GM19023 (cell line): Measurements from ENCODE around the gene PTPRA.

Experiments
- ATAC-seq: cut with Tn5 transposase; IDR thresholded peaks from one replicate; pipeline ENCODE4 v1.9.1; 2021; ENCODE audit warnings: mild to moderate bottlenecking, moderate library complexity; ENCODE audit not compliant: unreplicated experiment

PTPRA gene

DNA sequence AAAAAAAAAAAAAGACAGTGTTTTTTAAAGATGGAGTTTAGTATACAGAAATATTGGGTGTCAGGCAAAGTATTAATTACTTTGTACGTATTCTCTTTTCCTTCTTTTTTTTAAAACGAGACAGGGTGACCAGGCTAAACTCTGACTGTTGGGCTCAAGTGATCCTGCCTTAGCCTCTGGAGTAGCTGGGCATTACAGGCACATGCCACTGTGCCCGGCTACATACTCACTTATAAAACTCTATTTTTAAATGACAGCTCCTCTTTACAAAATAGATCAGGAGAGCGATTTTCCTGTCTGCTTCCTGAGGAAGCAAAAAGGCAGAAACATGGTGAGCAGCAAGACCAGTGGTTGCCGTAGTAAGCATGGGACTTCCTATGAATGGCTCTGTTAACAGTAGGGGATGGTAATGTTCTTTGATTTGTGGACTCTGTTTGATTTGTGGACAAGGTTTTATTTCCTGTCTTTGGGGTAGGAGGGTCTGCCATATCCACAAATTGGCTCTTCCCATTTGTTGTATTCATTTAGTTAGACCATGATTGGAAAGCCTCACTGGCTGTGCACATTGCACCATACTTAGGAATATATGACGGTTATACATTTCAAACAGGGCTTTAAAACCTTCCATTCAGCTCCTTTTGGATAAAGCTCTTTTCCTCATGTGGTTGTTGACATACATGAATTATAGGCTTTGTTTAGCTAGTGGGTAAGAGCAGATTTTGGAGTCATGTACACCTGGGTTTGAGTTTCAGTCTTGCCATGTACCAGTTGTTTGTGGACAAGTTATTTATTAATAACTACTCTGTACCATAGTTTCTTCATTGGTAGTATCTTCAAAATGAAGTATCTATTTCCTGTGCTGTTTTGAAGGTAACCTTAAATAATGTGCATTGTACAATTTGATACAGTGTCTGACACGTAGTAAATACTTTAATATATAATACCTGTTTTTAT is 45.1 kb downstream of the PTPRA start:
- no peak for ATAC-seq

DNA sequence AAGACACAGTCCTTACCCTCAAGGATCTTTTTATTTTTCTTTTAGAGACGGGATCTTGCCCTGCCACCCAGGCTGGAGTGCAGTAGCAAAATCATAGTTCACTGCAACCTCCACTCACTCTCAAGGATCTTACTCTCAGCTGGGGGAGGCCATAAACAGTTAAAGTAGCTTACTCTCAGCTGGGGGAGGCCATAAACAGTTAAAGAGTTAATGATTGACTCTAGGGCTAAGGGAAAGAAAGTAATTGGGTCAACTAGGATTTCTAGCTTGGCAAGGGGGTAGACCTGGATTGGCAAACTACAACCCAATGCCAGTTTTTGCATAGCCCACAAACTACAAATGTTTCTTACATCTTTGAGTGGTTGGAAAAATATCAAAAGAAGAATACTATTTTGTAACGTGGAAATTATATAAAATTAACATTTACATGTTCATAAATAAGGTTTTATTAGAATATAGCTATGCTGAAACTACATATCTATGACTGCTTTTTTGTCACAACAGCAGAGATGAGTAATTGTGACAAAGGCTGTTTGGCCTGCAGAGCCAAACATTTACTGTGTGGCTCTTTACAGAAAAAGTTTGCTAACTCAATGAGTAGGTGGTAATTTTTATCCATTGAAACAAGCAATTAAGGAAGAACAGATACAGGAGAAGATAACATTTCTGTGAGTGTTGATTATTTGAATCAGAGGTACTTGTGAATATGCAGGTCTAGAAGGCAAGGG is 46.4 kb downstream of the PTPRA start:
- ATAC-seq, result no peak

DNA sequence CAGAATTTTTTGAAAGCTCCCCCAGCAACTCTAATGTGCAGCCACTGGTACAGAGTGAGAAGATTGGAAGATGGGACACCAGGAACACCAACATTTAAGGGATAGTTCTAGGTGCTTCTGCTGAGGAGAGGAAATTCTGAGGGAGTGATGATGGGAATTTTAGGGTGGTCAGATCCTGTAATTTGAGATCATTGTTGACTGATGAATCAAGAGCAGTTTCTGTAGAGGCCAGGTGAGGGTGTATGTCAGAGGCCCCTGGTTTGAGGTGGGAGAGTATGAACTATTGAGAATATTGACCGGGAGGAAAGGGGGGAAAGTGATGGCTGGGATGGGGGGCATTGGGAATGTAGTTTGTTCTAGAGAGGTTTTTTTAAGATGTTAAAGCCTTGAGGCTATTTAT is 47.2 kb downstream of the PTPRA start:
- no peak for ATAC-seq

DNA sequence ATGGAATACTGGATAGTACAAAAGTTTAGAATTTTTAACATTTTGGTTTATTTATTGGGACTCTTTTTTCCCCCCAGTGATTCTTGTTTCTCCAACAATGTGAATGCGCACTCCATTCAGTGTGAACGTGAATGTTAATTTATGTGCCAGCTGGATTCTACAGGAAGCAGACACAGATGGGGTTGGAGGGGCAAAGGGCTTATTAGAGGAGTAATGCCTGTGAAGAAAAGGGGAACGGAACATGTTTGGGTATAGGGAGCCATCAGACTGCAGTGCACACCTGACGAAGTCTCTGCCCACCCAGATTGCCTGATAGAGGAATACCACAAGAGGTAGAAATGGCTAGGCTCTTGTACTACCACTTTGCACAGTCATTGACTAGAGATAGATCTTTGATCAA is 48.2 kb downstream of the PTPRA start:
- ATAC-seq, result no peak

DNA sequence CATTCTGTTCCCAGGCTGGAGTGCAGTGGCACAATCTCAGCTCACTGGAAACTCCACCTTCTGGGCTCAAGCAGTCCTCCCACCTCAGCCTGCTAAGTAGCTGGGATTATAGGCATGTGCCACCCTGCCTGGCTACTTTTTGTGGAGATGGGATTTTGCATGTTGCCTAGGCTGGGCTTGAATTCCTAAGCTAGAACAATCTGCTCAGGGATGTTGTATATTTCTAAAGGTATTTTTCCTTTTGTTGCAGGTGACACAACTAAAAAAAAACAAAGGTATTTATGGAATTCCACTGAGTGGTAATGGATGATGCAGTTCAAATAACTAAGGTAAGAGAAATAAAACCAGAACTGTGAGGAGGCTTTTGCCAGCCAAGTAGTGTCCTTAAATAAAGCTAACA is 49.7 kb downstream of the PTPRA start:
- ATAC-seq, result no peak

DNA sequence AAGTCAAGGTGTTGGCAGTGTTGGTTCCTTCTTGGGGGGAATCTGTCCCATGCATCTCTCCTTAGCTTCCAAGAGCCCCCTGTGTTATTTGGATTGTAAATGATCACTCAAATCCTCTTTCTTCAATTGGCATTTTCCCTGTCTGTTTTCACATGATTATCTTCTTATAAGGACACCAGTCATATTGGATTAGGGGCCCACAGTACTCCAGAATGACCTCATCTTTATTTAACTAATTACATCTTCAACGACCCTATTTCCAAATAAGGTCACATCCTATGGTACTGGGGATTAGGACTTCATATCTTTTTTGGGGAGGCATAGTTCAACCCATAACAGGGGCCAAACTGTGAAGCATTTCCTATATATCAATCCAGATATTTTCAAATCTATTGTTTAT is 57.3 kb downstream of the PTPRA start:
- ATAC-seq, result no peak

DNA sequence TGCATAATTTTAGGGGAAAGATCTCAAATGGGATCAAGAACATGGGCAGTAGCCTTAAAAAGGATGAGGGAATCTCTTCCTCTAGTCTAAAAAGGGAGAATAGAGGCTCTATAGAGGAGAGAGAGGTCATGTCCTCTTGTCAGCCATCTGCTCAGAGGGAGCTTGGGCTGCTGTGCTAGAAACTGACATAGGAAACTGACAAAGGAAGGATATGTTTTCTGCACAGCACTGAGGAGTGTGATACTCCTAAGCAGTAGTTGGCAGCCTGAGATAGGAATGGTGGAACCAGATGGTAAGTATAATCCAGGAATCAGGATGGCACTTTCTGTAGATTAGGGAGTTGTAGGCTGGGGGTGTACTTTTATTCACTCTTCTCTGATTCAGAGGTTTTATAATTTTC is 59.2 kb downstream of the PTPRA start:
- no peak for ATAC-seq

DNA sequence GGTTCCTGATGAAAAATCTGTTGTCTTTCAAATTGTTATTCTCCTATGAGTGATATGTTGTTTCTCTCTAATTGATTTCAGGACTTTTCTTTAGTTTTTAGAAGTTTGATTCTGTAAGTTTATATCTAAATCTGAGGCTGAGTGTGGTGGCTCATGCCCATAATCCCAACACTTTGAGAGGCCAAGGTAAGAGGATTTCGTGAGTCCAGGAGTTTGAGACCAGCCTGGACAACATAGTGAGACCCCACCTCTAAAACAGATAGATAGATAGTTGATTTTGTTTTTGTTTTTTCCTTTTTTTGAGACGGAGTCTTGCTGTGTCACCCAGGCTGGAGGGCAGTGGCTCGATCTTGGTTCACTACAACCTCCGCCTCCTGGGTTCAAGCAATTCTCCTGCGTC is 64.6 kb downstream of the PTPRA start:
- ATAC-seq, result no peak

DNA sequence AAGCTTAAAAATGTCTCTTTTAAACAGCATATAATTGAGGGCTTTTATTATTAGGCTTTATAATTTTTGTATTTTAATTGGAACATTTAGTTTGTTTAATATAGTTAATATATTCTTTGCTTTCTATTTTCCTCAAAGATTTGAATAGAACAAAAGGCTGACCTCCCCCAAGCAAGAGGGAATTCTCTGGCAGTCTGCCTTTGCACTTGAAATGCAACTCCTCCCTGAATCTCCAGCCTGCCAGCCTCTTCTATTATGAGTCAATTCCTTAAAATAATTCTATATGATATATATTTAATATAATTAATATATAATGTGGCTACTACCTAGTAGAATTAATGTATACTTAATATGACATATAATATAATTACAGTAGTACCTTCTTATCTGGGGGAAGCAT is 69.2 kb downstream of the PTPRA start:
- no peak for ATAC-seq

DNA sequence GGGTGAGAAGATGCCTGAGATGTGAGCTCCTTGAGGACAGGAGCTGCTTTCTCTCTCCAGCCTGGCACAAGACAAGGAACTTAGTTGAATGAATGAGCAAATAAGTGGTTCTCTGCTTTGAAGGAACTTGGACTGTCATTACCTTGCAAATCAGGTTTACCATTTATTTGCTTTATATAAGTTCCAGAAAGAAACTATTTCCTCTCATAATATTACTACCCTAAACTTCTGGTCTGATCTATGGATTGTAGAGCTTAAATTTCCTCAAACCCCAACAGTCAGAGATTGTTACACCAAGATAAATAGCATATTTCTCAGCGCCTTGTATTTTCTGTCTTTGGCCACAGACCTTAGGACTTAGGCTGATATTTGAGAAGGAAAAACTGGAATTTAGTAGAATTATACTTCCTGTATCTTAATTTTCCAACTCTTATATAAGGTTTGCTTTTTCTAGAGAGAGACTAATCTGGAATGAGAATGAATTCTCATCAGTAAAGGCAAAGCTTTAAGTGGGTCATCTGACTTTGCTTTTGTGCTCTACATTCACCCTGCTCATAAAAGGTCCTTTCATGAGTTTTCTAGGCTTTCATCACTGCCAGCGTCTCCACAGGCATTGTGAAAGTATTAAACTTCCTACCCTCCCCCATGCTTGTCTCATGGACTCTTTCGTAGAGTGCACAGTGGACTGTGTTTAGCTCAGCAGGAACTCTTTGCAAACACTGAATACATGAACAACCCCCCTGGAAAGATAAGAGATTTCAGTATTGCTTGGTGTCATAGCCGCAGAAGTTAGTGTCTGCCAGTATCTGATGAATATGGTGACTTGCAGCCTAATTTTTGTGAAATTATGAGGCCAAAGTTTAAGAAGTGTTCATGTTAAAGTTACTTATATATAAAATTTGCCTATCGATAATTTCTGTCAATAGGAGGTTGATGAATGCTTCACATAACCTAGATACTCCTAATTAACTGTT is 74.0 kb downstream of the PTPRA start:
- no peak for ATAC-seq

DNA sequence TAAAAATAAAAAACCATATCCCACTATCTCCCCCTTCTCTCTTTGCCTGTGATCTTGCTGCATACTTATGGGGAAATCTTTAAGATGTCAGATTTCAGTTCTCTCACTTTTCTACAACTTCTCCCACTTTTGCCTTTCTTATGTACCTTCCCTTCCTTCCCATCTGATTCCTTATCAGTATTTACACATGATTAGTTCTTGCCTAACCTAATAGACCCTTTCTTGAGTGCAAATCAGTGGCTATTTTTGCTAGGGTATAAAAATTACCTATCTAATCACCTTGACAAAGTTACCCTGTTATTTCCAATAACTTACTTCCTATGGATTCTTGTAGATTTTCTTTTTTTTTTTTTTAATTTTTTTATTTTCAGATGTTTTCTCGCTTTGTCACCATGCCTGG is 75.7 kb downstream of the PTPRA start:
- no peak for ATAC-seq

DNA sequence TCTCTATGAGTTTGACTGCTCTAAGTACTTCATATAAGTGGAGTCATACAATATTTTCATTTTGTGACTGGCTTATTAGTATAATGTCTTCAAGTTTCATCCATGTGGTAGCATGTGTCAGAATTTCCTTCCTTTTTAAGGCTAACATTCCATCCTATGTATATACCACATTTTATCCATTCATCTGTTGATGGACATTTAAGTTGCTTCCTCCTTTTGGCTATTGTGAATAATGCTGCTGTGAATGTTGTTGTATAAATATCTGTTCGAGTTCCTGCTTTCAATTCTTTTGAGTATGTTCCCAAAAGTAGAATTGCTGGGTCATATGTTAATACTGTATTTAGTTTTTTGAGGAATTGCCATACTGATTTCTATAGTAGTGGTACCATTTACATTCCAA is 79.5 kb downstream of the PTPRA start:
- no peak for ATAC-seq

DNA sequence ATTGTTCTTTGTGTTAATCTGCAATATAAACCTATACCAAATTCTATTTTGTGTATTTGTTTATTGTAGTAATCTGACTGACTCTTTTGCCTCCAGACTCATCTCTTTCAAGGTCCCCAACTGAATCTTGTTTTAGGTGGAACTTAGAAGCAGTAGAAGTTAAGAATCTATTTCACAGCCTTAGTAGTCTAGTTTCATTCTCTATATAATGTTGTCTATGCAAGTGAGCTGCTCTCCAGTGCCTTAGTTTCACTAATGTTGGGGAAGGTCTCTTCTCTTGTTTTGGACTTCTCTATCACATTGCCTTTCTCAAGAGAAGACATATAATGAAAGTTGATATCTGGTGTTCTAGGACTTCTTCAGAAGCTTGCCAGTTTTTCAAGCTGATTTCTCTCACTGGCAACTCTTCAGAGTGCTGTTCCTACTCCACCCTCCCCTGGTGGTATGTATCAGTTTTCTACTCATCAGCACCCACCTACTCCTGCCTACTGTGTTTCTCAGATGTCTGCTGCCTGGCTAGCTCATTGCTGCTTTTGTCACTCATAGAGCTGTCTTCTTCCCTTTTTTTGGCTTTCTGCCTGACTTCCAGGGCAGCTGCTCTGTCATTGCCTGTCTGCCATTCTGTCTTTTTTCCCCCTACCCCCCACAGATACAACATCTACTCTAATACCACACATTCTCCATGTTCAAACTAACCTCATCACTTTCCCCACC is 82.1 kb downstream of the PTPRA start:
- no peak for ATAC-seq

DNA sequence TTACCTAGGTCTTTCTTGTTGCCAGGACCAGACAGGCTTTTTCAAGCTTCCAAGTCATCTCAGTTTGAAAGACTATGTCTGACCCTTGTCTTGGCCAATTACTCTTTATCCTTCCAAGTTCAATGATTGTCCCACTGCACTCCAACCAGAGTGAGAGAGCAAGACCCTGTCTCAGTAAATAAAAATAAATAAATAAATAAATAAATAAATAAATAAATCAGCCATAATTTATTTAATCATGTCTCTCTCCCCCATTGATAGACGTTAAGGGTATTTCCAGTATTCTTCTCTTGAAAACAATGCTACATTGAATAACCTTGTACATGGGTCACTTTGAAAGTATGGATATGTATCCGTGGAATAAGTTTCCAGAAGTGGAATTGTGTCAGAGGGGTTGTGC is 83.2 kb downstream of the PTPRA start:
- ATAC-seq, result no peak

DNA sequence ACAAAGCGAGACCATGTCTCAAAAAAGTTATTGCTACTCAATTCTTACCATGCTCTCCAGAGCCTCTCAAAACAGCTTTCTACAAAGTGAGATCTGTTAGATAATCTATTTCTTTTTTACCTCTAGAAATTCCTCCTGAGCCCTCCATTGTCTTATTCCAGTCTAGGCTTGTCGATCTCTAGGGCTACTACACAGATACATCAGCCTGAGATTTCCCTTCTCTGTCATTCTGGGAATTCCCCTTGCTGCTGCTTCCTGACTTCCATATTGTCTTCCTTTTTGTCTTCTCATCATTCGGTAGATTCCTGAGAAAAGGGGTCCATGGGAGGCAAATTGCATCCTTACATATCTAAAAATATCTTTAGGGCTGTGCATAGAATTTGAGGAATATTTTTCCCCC is 94.6 kb downstream of the PTPRA start:
- no peak for ATAC-seq

DNA sequence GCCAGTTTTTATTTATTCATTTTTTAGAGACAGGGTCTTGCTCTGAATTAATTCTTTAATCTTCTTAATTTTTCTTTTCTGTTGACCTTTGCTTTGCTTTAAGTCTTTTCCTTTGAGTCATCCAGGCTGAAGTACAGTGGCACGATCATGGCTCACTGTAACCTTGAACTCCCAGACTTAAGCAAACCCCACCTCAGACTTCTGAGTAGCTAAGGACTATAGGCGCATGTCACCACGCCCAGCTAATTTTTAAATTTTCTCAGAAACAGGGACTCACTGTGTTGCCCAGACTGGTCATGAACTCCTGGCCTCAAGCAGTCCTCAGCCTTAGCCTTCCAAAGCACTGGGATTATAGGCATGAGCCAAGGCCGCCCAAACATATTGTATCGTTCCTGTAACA is 98.8 kb downstream of the PTPRA start:
- ATAC-seq, result no peak

DNA sequence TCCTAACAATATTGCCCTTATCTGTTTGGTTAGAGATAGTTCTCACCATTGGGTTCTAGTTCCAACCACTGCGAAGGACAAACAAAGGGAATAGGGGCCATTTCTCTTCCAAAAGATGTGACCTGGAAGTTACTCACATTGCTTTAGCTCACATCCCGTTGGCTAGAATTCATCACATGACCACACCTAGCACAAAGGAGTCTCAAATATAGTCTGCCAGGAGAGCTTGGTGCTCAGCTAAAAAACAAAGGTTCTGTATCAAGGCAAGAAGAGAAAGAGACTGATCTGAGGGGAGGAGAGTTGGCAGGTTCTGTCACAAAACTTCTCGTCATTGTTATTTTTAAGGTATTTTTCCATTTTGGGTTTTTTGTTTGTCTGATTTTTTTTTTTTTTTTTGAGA is 100.3 kb downstream of the PTPRA start:
- ATAC-seq, result no peak

DNA sequence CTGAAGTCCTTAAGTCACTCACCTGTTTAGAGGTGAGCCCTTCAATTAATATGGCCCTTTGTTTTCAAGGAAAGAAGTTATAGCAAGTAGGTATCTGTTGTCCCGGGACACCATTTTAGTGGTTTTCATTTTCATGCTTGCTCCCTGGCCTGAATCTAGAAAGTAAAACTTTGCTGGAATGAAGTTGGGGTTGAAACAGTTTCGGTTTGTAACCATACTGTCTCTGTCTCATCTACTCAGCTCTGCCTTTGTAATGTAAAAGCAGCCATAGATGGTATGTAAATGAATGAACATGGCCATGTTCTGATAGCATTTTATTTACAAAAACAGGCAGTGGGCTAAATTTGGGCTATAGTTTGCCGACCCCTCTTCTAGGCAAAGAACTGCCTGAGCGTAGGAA is 105.2 kb downstream of the PTPRA start:
- no peak for ATAC-seq

DNA sequence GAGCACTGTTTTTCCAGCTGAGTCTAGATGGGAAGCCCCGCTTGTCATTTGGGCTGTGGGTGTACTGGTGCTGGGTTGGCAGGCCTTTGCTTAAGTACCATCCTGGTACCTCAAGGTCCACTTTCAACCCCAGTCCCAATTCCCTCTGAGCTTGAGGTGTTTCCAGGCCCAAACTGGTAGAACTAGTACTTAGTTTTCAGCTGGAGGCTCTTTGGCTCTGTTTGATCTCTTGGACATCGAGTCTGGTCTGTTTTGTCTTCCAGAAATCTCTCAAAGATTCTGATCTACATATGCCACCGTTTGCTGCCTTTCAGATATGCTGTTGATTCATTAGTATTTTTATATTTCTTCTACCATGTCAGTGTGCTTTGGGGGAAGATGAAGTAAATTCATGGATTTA is 108.4 kb downstream of the PTPRA start:
- ATAC-seq, result no peak

DNA sequence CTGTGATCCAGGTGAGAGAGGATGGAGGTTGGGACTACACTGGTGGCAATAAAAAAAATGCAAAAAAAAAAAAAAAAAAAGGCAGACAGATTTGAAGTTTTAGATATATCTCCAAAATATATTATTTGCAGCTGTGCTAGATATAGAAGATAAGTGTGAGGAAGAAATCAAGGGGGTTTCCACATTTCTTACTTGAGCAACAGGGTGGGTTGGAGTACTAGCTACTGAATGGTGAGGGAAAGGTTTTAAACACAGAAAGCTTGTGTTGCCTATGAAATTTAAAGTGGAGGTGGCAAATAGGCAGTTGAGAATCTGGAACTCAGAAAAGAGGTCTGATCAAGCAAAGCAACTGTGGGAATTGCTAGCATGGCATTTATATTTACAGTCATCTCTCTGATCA is 110.2 kb downstream of the PTPRA start:
- ATAC-seq, result no peak
